RWPE2 (cell line): ENCODE measurements around the gene GGTLC3.
"Not testable (repeated sequence)": the region's sequence is repeated elsewhere in the genome, so short reads cannot be mapped to it uniquely, and the experiment has no call there.

Source experiments
- ATAC-seq: fragments of 200-7000 bp; cut with Tn5 transposase; 3 replicates; pipeline ENCODE4 v1.9.1; 2021; ENCODE audit warnings: low read depth
- DNase-seq: peaks from one replicate; pipeline ENCODE4 v3.0.0-alpha.2; 2020; ENCODE audit warnings: low spot score
- H3K27ac ChIP-seq: fragments of 450-650 bp; 2 replicates; pipeline ENCODE4 v1.5.1; 2017; ENCODE audit warnings: mild to moderate bottlenecking; ENCODE audit not compliant: poor library complexity, severe bottlenecking
- H3K27me3 ChIP-seq: fragments of 250-450 bp; sonication (Bioruptor Pico); 2 replicates; pipeline ENCODE4 v1.5.1; 2021; ENCODE audit warnings: mild to moderate bottlenecking, moderate library complexity; ENCODE audit not compliant: insufficient read depth, poor library complexity, severe bottlenecking
- H3K36me3 ChIP-seq: fragments of 250-450 bp; sonication (Bioruptor Pico); 2 replicates; pipeline ENCODE4 v1.5.1; 2020; ENCODE audit warnings: low read depth, mild to moderate bottlenecking, moderate library complexity
- H3K4me1 ChIP-seq: fragments of 250-450 bp; sonication (Bioruptor Pico); 2 replicates; pipeline ENCODE4 v1.5.1; 2021; ENCODE audit warnings: mild to moderate bottlenecking, moderate library complexity; ENCODE audit not compliant: insufficient read depth, poor library complexity, severe bottlenecking
- H3K4me3 ChIP-seq: fragments of 250-450 bp; sonication (Bioruptor Pico); 2 replicates; pipeline ENCODE4 v1.5.1; 2021; ENCODE audit warnings: mild to moderate bottlenecking, moderate library complexity; ENCODE audit not compliant: severe bottlenecking
- H3K9me3 ChIP-seq: fragments of 250-450 bp; sonication (Bioruptor Pico); 2 replicates; pipeline ENCODE4 v1.5.1; 2021; ENCODE audit warnings: mild to moderate bottlenecking, moderate library complexity; ENCODE audit not compliant: severe bottlenecking

GGTLC3 gene

GRCh38 chr22:18539994-18540393 is 22.0 kb upstream of the GGTLC3 start:
- not testable (repeated sequence) for H3K27me3 ChIP-seq, ATAC-seq, H3K4me3 ChIP-seq, H3K4me1 ChIP-seq, DNase-seq, H3K36me3 ChIP-seq, H3K27ac ChIP-seq, H3K9me3 ChIP-seq

GRCh38 chr22:18534315-18534714 is 16.4 kb upstream of the GGTLC3 start:
- ATAC-seq, H3K4me1 ChIP-seq, H3K36me3 ChIP-seq, H3K27me3 ChIP-seq, H3K9me3 ChIP-seq, H3K27ac ChIP-seq, DNase-seq, H3K4me3 ChIP-seq: not testable (repeated sequence)

GRCh38 chr22:18533633-18534032 is 15.7 kb upstream of the GGTLC3 start:
- H3K27me3 ChIP-seq, H3K4me1 ChIP-seq, DNase-seq, H3K27ac ChIP-seq, H3K36me3 ChIP-seq, ATAC-seq, H3K4me3 ChIP-seq, H3K9me3 ChIP-seq: not testable (repeated sequence)

- H3K4me1 ChIP-seq, H3K36me3 ChIP-seq, H3K27ac ChIP-seq, H3K9me3 ChIP-seq, H3K4me3 ChIP-seq, DNase-seq, H3K27me3 ChIP-seq: not testable (repeated sequence)
- ATAC-seq: peak; percentile 18
These were observed 11.6 kb upstream of the GGTLC3 start for GRCh38 chr22:18529416-18530145.

GRCh38 chr22:18528597-18529415 is 10.8 kb upstream of the GGTLC3 start:
- ATAC-seq (peak; percentile 79), DNase-seq (peak; percentile 52)
- not testable (repeated sequence) for H3K4me1 ChIP-seq, H3K36me3 ChIP-seq, H3K27me3 ChIP-seq, H3K9me3 ChIP-seq, H3K27ac ChIP-seq, H3K4me3 ChIP-seq

- not testable (repeated sequence) for H3K36me3 ChIP-seq, H3K9me3 ChIP-seq, H3K27ac ChIP-seq, H3K4me1 ChIP-seq, H3K27me3 ChIP-seq, DNase-seq
- H3K4me3 ChIP-seq: peak within 1 kb of the TSS; percentile 4
- peak; percentile 26 for ATAC-seq
These were observed 10.0 kb upstream of the GGTLC3 start, which contains the start of gene TMEM191B for GRCh38 chr22:18527752-18528596. Gene TMEM191B, plus strand, starts transcription at chr22:18527802. Its CDS starts 179 bp downstream, at chr22:18527981.

- not testable (repeated sequence) for H3K9me3 ChIP-seq, H3K27ac ChIP-seq, H3K36me3 ChIP-seq, H3K27me3 ChIP-seq, H3K4me3 ChIP-seq, DNase-seq, H3K4me1 ChIP-seq
- peak; percentile 55; the same call in 1 of the 3 replicates for ATAC-seq
These were observed 5.4 kb upstream of the GGTLC3 start for GRCh38 chr22:18523328-18523727.

GRCh38 chr22:18522762-18523161 is 4.8 kb upstream of the GGTLC3 start:
- H3K27me3 ChIP-seq, H3K27ac ChIP-seq, H3K36me3 ChIP-seq, H3K4me3 ChIP-seq, H3K9me3 ChIP-seq, ATAC-seq, H3K4me1 ChIP-seq, DNase-seq: not testable (repeated sequence)

- H3K27ac ChIP-seq, H3K4me1 ChIP-seq, H3K36me3 ChIP-seq, H3K9me3 ChIP-seq, DNase-seq, H3K27me3 ChIP-seq, ATAC-seq, H3K4me3 ChIP-seq: not testable (repeated sequence)
These were observed 4.5 kb downstream of the GGTLC3 start for GRCh38 chr22:18513454-18513853.

- H3K27ac ChIP-seq, H3K27me3 ChIP-seq, H3K36me3 ChIP-seq, H3K9me3 ChIP-seq, H3K4me1 ChIP-seq, DNase-seq, H3K4me3 ChIP-seq, ATAC-seq: not testable (repeated sequence)
These were observed 5.6 kb downstream of the GGTLC3 start for GRCh38 chr22:18512378-18512777.

GRCh38 chr22:18511327-18511726 is 6.6 kb downstream of the GGTLC3 start:
- H3K27me3 ChIP-seq, H3K4me3 ChIP-seq, H3K4me1 ChIP-seq, DNase-seq, ATAC-seq, H3K27ac ChIP-seq, H3K36me3 ChIP-seq, H3K9me3 ChIP-seq: not testable (repeated sequence)
